Measurements from ENCODE around the gene SLC17A9. TPM values are rescaled to one million over a fixed set of nuclear protein-coding genes. Genes with fewer than 3 reads are reported as not detected.

Gene SLC17A9
- total and polyA plus RNA-seq, 2 experiments from 2014 or later: 32.0 to 39.3 TPM

- Histone ChIP-seq H3K4me1 (ENCODE audit: insufficient read depth) (peaks cover 92% of the 10 kb centered on the region), H3F3A (replicated peaks; ENCODE audit: low read depth) (peaks cover 36% of the 10 kb centered on the region), H3K4me2 (peak overlapping the region; percentile 77), H3K27ac (ENCODE audit: low read depth) (no peak overlapping the region; the same call in 1 of the 2 replicates), H3K9me2 (ENCODE audit: insufficient read depth) (no peaks in the 10 kb centered on the region), H3K79me2 (replicated peaks; ENCODE audit: insufficient read depth) (peaks cover 100% of the 10 kb centered on the region), H4K20me1 (replicated peaks; ENCODE audit: insufficient read depth) (peaks cover 89% of the 10 kb centered on the region), H3K27me3 (ENCODE audit: insufficient read depth) (no peaks in the 10 kb centered on the region), H2AFZ (no peak overlapping the region), H3K4me3 (peak overlapping the region; percentile 18), H3K36me3 (ENCODE audit: insufficient read depth) (peaks cover 8% of the 10 kb centered on the region; the same call in 1 of the 2 replicates)
- peaks cover 11% of the 10 kb centered on the region for H3K27me3 Mint-ChIP-seq (ENCODE audit: insufficient read depth, low read depth, poor library complexity)
- TF ChIP-seq EZH2phosphoT487 (IDR thresholded peaks at IDR 0.05; ENCODE audit: unreplicated experiment) (no peak), REST (IDR thresholded peaks at IDR 0.05; ENCODE audit: unreplicated experiment) (no peak), ETS1 (IDR thresholded peaks at IDR 0.05) (no peak)
- no peak for ATAC-seq
- peaks cover 79% of the 10 kb centered on the region for H3K4me1 Mint-ChIP-seq
- H3K27ac Mint-ChIP-seq: peak overlapping the region; percentile 60; the same call in 1 of the 2 replicates
- peaks cover 10% of the 10 kb centered on the region for H3K36me3 Mint-ChIP-seq (ENCODE audit: low read depth)
- no peaks in the 10 kb centered on the region for H3K9me3 Mint-ChIP-seq
- H3K4me3 Mint-ChIP-seq: peak overlapping the region; percentile 31; the same call in 2 of the 3 replicates
- no peak for DNase-seq (ENCODE audit: low spot score)
These were observed 34.4 kb upstream of the SLC17A9 start for GRCh38 chr20:62918147-62918546.

GRCh38 chr20:62918831-62919230, 33.7 kb upstream of the SLC17A9 start:
- Mint-ChIP-seq H3K9me3 (no peaks in the 10 kb centered on the region), H3K4me1 (peaks cover 85% of the 10 kb centered on the region), H3K4me3 (peak overlapping the region; percentile 31; the same call in 2 of the 3 replicates), H3K36me3 (ENCODE audit: low read depth) (peaks cover 5% of the 10 kb centered on the region; the same call in 2 of the 3 replicates), H3K27me3 (ENCODE audit: insufficient read depth, low read depth, poor library complexity) (peaks cover 11% of the 10 kb centered on the region), H3K27ac (no peak overlapping the region)
- Histone ChIP-seq H3K4me3 (peak overlapping the region; percentile 18), H3K27ac (ENCODE audit: low read depth) (no peak overlapping the region), H4K20me1 (replicated peaks; ENCODE audit: insufficient read depth) (peaks cover 89% of the 10 kb centered on the region), H3K79me2 (replicated peaks; ENCODE audit: insufficient read depth) (peaks cover 100% of the 10 kb centered on the region), H2AFZ (no peak overlapping the region), H3K4me1 (ENCODE audit: insufficient read depth) (peaks cover 95% of the 10 kb centered on the region), H3K4me2 (peak overlapping the region; percentile 77), H3K27me3 (ENCODE audit: insufficient read depth) (no peaks in the 10 kb centered on the region), H3K36me3 (ENCODE audit: insufficient read depth) (peaks cover 9% of the 10 kb centered on the region), H3F3A (replicated peaks; ENCODE audit: low read depth) (peaks cover 33% of the 10 kb centered on the region), H3K9me2 (ENCODE audit: insufficient read depth) (no peaks in the 10 kb centered on the region)
- ATAC-seq (no peak), DNase-seq (ENCODE audit: low spot score) (no peak)
- no peak for TF ChIP-seq POLR2AphosphoS5 (IDR thresholded peaks at IDR 0.05; ENCODE audit: low read depth)
- no peak for TF ChIP-seq CREB1 (CRISPR knock-in tag; IDR thresholded peaks at IDR 0.05; ENCODE audit: low read depth)
- no peak for TF ChIP-seq STAT1 (IDR thresholded peaks at IDR 0.05; ENCODE audit: unreplicated experiment)
- TF ChIP-seq CTCF (conservative IDR thresholded peaks at IDR 0.05; ENCODE audit: low read depth in 2 of 2): no peak
- no peak for TF ChIP-seq NANOG (IDR thresholded peaks at IDR 0.05; ENCODE audit: borderline replicate concordance)
- no peak for TF ChIP-seq ETS1 (IDR thresholded peaks at IDR 0.05)
- no peak for TF ChIP-seq ZNF114 (CRISPR knock-in tag; IDR thresholded peaks at IDR 0.05)
- TF ChIP-seq REST (IDR thresholded peaks at IDR 0.05; ENCODE audit: unreplicated experiment): no peak
- no peak for TF ChIP-seq EZH2 (IDR thresholded peaks at IDR 0.05; ENCODE audit: low read depth, unreplicated experiment)
